NOMO-1 treated with dmso at 0.1 percent for 144 hours (cell line): ENCODE results near the gene LILRB5.
A peak's percentile ranks its signal among the peaks of the same experiment; 100 is the strongest.
"Not testable (repeated sequence)": the region's sequence is repeated elsewhere in the genome, so short reads cannot be mapped to it uniquely, and the experiment has no call there.

Source experiments
- DNase-seq: peaks from one replicate; lab custom pipeline; 2025; ENCODE audit not compliant: unreplicated experiment; lab: John Stamatoyannopoulos, UW

The LILRB5 gene

DNA sequence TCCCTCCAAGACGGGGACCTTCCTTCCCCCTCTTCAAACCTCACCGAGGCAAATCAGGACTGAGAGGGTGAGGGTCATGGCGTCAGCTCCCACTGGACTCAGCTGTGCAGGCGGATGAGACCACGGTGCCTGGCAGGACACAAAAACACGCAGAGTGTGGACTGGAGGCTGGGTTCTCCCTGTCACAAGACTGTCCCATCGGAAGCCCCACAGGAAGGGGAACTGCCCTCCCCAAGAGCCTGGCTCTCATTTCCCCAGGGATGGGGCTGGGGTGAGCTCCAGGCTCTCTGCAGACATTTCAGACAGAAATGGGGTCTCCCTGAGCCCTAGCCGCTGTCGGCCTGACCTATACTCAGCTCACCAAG is at the start of gene LILRB5:
Gene LILRB5 (minus strand): TSS at position 158 of the 365 bp plus-strand sequence. CDS start 80 bp downstream, at position 78.
- no peak for DNase-seq

DNA sequence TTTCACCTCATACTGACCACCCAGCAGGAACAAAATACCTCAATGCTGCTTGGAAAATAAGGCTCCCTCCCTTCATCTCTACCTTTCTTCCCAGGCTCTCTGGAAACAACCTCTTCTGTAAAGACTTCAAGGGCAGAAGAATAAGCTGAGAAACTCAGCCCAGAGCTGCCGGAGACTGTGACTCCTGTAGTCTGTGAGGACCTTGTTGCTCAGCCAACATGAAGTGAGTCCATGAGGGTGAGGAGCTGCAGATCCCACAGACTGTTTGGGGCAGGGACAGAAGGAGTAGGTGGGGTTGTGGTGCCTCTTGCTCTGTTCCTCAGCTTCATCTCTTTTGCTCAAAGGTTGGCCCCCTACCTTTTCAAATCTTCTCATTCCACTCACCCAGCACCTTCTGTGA is 48.1 kb upstream of the LILRB5 start:
- no peak for DNase-seq

DNA sequence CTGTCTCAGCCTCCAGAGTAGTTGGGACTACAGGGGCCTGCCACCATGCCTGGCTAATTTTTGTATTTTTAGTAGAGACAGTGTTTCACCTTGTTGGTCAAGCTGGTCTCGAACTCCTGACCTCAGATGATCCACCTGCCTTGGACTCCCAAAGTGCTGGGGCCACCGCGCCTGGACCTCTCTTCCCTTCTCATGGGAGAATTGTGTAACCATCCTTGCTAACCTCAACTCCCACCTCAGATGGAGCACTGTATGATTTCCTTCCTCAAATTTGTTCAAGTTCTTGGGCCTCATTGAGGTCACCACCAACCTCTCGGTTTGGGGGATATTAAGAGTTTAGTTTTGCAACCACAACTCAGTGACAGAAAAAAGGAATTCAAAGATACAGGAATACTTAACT is 45.2 kb upstream of the LILRB5 start:
- peak; percentile 96 for DNase-seq

DNA sequence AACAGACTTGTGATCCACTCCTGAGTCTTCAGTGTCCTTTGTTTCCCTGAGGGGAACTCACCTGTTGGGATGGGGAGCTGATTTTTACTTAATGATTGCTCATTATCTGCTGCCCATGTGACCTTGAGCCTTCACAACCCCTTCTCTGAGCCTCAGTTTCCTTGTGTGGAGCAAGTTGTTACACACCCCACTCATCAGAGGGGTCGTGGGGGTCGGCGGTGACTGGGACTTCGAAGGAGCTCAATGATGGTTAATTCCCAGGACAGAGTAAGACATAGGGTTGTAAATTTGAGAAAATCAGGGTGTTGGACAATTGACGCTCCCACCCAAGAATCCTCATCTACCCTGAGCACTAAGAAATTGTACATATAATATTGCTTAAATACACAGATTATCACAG is 42.4 kb upstream of the LILRB5 start:
- DNase-seq: no peak

- no peak for DNase-seq
Observed at GRCh38 chr19:54299126-54299498, 42.0 kb upstream of the LILRB5 start.

DNA sequence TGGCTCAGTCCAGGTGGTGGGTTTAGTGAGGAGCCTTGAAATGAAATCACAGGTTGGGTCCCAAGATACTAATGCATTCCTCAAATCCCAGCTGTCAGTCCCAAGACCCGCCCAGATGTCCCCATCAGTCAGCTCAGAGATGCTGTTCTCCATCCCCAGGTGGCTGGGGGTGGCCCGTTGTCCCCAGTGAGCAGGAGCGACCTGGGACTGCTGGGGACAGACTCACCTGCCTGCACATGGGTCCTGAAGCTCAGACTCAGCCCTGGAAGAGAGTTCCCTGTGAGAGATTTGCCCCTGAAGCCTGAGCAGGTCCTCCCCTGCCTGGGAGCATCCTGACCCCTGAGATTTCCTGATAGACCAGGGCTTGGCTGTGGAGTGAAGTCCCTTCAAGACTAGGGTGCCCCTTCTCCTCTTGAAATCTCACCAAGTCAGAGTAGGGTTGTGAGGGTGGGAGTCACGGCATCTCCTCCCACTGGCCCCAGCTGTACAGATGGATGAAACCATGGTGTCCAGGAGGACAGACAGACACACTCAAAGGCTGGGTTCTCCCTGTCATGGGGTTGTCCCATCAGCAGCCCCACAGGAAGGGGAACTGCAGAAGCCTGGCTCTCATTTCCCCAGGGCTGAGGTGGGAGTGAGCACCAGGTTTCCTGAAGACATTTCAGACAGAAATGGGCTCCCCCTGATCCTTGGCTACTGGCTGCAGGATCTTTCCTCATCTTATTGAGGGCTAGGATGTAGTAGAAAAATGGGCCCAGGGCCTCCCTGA is 41.5 kb upstream of the LILRB5 start:
- DNase-seq: no peak

GRCh38 chr19:54297759-54298305 is 40.8 kb upstream of the LILRB5 start:
- DNase-seq: no peak

GRCh38 chr19:54294539-54294938 is 37.5 kb upstream of the LILRB5 start:
- DNase-seq: no peak

DNA sequence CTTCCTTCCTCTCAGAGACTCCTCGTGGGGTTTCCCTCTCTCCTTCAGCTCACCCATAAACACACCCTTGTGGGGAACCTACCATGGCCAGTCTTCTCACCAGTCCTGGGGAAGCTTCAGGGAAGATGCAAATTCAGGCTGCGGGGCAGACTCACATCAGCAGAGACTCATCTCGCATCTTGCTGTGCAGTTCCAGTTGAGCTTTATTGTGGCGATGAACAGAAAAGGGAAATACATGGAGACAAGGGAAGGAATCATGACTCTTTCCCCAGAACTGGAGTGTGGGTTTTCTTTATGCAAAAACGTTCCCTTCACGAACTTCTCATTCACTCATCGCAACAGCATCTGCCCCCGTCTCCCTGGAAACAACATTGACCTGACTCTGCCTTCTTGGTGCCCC is 32.1 kb upstream of the LILRB5 start:
- DNase-seq: not testable (repeated sequence)

GRCh38 chr19:54287456-54287855 is 30.4 kb upstream of the LILRB5 start:
- no peak for DNase-seq

DNA sequence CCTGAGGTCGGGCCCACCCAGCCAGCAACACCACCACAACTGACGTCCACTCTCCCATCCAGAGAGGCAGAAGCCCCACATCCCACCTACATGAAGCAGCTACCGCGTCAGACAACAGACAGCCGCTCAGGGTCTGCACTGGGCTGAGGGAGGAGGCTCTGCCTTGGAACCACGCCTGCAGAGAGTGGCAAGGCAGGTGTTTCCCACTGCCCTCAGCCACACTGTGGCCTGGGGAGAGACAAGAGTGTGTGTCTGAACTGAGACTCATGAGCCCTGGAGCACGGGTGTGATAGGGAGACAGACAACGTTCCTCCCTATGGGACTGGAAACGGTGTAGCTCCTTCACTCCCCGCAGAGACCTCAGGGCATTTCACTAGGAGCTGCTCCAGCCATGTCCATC is 29.2 kb upstream of the LILRB5 start:
- not testable (repeated sequence) for DNase-seq

DNA sequence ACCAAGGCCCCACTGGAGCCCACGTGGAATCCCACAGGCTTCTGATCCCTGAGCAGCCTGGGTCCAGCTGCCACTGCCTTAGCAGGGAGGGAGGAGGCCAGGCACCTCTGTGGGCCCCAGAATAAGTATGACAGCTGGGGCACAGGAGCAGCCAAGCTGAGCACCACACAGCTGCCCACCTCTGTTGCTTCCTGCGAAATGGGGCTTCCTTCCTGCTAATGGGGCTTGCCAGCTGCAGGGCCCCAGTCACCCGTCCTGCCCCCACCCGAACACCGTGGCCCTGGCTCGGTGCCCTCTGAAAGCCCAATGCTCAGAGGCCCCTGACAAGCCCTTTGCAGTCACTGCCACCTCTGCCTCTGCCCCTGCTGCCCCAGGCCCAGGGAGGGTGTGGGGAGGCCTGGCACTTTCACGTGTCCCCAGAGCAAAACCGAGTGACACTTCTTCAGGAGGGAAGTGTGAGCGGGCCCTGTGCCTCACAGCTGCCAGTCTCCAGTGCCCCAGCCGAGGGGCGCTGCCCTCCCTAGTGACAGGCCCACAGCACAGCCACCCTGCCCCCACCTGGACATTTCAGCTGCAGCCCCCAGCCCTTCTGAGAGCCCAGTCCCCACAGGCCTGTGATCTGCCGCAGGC is 28.5 kb upstream of the LILRB5 start:
- DNase-seq: not testable (repeated sequence)

- DNase-seq: no peak
Observed at GRCh38 chr19:54282686-54283470, 25.8 kb upstream of the LILRB5 start.

DNA sequence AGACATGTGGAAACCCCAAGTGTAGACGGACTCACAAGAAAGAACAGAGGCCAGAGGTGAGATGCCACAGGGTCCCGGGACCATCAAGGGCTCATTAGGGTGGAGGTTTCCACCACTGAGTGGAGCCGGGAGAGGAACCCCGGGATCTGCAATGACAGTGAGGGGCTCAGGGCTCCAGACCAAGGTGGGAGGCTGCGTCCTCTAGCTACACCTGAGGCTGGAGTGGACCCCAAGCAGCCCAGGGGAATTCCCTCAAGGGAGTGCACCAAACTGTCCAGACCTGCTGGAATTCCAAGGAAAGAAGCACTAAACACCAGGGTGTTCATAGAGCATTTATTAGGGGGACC is 24.6 kb upstream of the LILRB5 start:
- not testable (repeated sequence) for DNase-seq

DNA sequence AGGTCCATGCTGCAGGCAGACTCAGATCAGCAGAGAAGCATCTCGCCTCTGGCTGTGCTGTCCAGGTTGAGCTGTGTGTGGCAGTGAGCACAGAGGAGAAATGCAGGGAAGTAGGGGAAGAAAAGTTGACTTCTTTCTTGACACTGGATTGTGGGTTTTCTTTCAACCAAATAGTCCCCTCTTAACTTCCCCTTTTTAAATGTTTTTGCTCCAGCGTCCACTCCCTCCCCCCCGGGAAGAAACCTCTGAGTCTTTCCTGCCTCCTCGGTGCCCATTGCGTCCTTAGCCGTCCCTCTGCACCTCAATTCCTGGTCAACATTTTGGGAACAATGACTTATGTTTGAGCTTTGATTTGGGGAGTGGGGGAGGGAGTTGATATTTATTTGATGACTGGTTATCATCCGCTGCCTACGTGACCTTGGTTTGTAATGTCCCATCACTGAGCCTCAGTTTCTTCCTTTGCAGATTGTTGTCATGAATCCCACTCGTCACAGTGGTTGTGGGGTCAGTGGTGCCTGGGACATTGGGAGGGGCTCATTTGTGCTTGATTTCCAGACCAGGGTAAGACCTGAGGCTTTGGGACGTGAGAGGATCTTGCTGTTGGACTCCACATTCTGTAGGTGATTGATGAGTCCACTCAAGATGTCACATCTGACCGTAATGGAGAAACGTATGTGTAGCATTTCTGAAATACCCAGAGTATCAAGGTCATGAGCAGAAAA is 24.1 kb upstream of the LILRB5 start, which contains the start of gene LILRB2:
Gene LILRB2 (minus strand): TSS at position 104 of the 722 bp plus-strand sequence. CDS start 614 bp downstream, outside the sequence.
- peak; percentile 46 for DNase-seq

- peak; percentile 41 for DNase-seq
Observed at GRCh38 chr19:54280441-54280840, 23.4 kb upstream of the LILRB5 start.

- not testable (repeated sequence) for DNase-seq
Observed at GRCh38 chr19:54280025-54280424, 23.0 kb upstream of the LILRB5 start.

DNA sequence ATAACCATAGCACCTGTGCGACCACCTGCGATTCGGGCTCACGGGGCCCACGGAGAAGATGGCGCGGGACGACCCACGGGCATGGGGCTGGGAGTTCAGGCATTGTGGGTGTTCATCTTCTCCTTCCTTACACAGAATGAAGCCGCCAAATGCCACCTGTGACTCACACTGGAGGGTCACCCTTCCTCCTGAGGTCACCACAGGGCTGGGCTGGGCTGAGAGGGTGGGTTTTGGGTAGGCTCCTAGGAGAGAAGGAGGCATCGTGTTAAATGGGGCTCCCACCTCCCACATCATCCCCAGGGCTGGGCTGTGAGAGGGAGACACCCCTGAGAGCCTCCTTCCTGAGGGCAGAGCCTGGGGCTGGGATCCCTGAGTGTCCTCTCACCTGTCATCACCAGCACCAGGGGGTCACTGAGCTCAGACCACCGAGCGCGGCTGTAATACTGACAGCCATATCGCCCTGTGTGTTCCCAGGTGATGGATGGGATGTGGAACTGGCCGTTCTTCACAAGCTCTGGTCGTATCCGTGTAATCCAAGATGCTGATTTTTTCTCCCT is 22.4 kb upstream of the LILRB5 start:
- DNase-seq: no peak

DNA sequence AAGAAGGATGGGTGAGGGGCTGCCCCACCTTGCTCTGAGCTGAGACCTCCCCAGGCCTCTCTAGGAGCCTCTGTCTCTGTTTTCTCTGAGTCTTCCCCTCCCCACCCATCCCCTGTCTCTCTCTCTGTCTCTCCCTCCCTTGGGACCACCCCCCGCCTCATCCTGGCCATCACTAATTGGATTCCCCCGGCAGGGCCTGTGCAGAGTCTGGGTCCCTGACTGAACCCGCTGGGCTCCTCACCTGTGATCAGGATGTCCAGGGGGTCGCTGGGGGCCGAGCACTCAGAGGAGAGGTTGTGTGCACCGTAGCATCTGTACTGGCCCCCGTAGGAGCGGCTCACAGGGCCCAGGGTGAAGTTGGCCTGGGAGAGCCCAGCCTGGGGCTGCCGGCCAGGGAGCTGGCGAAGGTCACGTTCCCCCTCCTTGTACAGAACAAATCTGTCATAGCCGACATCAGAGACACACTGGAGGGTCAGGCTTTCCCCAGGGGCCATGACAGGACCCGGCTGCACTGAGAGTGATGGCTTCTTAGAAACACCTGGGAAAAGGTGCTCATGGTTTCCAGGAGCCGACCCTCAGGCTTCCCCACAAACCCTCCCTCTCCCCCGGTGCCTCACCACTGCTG is 21.6 kb upstream of the LILRB5 start:
- DNase-seq: not testable (repeated sequence)

DNA sequence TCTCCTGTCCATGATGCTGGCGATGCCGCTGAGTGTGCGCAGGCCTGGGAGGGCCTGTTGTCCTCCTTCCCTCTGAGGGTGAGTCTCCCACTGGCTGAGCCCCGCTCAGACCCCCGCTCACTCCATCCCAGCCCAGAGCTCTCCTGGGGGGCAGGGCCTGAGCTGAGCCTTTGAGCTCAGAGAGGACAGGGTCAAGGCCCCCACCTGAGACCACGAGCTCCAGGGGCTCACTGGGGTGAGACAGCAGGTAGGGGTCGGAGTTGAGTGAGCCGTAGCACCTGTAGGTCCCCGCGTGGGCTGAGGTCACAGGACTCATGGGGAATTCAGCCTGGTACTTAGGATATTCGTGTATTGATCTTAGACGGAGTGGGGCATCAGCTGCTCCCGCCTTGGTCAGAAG is 21.0 kb upstream of the LILRB5 start:
- not testable (repeated sequence) for DNase-seq
